ENCODE data around the gene ADSS2.
A peak's percentile ranks its signal among the peaks of the same experiment; 100 is the strongest.
"Not testable (repeated sequence)": the region's sequence is repeated elsewhere in the genome, so short reads cannot be mapped to it uniquely, and the experiment has no call there.

ADSS2 gene

DNA sequence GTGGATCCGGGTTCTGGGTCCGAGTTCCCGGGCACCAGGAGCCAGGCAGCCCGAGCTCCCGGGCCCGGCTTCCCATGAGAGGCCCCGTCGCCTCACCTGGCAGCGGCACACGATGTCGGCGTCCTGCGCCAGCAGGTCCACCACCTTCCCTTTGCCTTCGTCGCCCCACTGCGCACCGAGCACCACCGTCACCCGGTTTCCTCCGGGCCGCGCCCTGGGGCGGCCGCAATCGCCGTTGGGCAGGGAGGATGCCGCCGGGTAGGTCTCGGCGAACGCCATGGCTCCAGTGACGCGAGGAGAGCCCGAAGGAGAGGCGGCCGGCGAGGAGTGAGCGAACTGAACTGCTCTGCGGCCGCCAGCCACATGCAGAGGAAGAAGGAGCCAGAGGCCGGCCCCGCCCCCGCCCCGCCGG, at the start of gene ADSS2:
Gene ADSS2, minus strand, starts transcription at position 371 of the 412 bp plus-strand sequence. Its CDS starts 92 bp downstream, at position 279.
- TF ChIP-seq, protein P1, sequence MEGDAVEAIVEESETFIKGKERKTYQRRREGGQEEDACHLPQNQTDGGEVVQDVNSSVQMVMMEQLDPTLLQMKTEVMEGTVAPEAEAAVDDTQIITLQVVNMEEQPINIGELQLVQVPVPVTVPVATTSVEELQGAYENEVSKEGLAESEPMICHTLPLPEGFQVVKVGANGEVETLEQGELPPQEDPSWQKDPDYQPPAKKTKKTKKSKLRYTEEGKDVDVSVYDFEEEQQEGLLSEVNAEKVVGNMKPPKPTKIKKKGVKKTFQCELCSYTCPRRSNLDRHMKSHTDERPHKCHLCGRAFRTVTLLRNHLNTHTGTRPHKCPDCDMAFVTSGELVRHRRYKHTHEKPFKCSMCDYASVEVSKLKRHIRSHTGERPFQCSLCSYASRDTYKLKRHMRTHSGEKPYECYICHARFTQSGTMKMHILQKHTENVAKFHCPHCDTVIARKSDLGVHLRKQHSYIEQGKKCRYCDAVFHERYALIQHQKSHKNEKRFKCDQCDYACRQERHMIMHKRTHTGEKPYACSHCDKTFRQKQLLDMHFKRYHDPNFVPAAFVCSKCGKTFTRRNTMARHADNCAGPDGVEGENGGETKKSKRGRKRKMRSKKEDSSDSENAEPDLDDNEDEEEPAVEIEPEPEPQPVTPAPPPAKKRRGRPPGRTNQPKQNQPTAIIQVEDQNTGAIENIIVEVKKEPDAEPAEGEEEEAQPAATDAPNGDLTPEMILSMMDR (IDR thresholded peaks at IDR 0.05; ENCODE audit: low read depth, low read length), result no peak
- in situ Hi-C loops (cut with HindIII; ENCODE audit: low sequenced_read_pairs), result no loop called here
- no peak for DNase-seq (ENCODE audit: low read depth, low spot score)
- H3K4me3 ChIP-seq (ENCODE audit: low read depth, low read length), result peak within 1 kb of the TSS; percentile 96

DNA sequence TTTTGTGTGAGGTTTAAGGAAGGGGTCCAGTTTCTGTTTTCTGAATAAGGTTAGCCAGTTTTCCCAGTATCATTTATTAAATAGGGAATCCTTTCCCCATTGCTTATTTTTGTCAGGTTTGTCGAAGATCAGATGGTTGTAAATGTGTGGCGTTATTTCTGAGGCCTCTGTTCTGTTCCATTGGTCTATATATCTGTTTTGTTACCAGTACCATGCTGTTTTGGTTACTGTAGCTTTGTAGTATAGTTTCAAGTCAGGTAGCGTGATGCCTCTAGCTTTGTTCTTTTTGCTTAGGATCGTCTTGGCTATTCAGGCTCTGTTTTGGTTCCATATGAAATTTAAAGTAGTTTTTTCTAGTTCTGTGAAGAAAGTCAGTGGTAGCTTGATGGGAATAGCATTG, 48.8 kb upstream of the ADSS2 start:
- in situ Hi-C loops (cut with HindIII; ENCODE audit: low sequenced_read_pairs); DNase-seq (ENCODE audit: low read depth, low spot score): not testable (repeated sequence)

DNA sequence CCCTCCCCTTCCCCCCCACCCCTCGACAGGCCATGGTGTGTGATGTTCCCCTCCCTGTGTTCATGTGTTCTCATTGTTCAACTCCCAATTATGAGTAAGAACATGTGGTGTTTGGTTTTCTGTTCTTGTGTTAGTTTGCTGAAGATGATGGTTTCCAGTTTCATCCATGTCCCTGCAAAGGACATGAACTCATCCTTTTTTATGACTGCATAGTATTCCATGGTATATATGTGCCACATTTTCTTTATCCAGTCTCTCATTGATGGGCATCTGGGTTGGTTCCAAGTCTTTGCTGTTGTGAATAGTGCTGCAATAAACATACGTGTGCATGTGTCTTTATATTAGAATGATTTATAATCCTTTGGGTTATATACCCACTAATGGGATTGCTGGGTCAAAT, 47.8 kb upstream of the ADSS2 start:
- H3K4me3 ChIP-seq (ENCODE audit: low read depth, low read length); DNase-seq (ENCODE audit: low read depth, low spot score); in situ Hi-C loops (cut with HindIII; ENCODE audit: low sequenced_read_pairs): not testable (repeated sequence)

More for the DNA sequence above, 48.8 kb upstream of the ADSS2 start:
- H3K4me3 ChIP-seq (ENCODE audit: low read depth, low read length), result not testable (repeated sequence)

DNA sequence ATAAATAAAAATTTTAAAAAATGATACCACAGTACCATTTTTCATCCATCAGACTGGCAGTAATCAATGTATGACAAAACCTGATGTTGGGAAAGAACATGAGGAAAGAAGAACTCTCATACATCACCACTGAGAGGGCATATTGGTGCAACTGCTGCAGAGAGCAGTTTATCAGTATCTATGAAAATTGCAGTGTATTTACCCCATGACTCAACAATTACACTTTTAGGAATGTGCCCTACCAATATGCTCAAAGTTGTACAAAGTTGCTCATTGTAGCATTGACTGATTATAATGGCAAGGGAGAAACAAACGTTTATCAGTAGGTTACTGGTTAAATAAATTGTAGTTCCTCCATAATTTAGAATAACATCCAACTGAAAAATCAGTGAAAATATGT, 46.1 kb upstream of the ADSS2 start:
- in situ Hi-C loops (cut with HindIII; ENCODE audit: low sequenced_read_pairs), result no loop called here
- no peak overlapping the region for H3K4me3 ChIP-seq (ENCODE audit: low read depth, low read length)
- TF ChIP-seq, protein P1 (IDR thresholded peaks at IDR 0.05; ENCODE audit: low read depth, low read length), result no peak
- DNase-seq (ENCODE audit: low read depth, low spot score), result no peak

DNA sequence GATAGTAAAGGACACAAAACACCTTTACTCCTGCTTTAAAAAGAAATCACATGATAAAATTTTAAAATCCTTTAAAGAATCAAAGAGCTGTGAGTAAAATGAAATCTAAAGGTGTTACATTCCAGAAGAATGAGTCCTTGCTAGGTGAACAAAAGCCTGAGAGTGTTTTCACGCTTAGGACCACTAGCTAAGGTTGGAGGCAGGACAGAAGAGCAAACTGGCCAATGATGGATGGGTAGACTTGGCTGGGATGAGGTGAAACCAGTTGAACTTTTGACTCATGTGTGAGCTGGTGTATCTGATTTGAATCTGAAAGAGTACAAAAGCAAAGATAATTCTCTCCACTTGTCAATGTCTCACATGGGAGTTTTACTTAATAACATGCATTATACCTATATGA, 44.5 kb upstream of the ADSS2 start:
- DNase-seq (ENCODE audit: low read depth, low spot score), result no peak
- H3K4me3 ChIP-seq (ENCODE audit: low read depth, low read length), result no peak overlapping the region
- in situ Hi-C loops (cut with HindIII; ENCODE audit: low sequenced_read_pairs), result no loop called here
- TF ChIP-seq, protein P1 (IDR thresholded peaks at IDR 0.05; ENCODE audit: low read depth, low read length), result no peak

DNA sequence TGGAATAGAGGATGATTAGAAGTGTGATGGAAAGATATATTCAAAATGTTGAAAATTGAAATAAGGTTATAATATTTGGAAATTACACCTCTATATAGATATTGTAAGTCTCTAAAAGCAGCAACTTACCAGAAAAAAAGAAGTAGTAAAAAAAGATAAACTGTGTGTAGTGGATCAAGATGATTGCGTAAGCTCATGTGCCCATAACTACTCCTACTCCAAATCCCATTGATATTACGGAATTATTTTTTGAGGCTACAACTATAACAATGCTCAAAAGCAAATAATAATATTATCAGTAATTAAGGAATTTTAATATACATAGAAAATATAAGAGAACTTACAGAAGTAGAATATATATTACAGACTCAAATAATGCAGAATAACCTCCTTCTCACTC, 42.9 kb upstream of the ADSS2 start:
- in situ Hi-C loops (cut with HindIII; ENCODE audit: low sequenced_read_pairs), result no loop called here
- DNase-seq (ENCODE audit: low read depth, low spot score), result no peak
- TF ChIP-seq, protein P1 (IDR thresholded peaks at IDR 0.05; ENCODE audit: low read depth, low read length), result no peak
- H3K4me3 ChIP-seq (ENCODE audit: low read depth, low read length), result no peak overlapping the region

DNA sequence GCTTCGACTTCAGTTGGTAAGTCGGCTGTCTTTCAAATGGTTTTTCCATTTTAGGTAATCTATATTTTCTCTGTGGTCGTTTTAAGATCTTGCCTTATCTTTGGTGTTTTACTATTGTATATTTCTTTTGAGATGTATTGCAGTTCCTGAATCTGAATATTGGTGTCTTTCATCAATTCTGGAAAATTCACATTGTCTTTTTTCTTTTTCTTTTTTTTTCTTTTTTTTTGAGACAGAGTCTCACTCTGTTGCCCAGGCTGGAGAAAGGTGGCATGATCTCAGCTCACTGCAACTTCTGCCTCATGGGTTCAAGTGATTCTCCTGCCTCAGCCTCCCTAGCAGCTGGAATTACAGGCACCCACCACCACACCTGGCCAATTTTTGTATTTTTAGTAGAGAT, 33.3 kb upstream of the ADSS2 start:
- DNase-seq (ENCODE audit: low read depth, low spot score); in situ Hi-C loops (cut with HindIII; ENCODE audit: low sequenced_read_pairs); H3K4me3 ChIP-seq (ENCODE audit: low read depth, low read length): not testable (repeated sequence)

DNA sequence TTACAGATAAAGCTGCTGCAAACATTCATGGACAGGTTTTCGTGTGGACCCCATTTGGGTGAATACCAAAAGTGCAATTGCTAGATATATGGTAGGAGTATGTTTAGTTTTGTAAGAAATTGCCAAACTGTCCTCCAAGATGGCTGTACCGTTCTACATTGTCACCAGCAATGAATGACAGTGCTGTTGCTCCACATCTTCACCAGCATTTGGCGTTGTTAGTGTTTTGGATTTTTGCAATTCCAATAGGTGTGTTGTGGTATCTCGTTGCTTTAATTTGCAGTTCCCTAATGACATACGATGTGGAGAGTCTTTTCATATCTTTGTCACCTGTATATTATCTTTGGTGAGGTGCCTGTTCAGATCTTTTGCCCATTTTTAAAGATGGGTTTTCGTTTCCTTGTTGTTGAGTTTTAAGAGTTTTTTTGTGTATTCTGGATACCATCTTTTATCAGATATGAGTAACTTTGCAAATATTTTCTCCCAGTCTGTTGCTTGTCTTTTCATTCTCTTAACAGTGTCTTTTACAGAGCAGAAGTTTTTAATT, 21.4 kb upstream of the ADSS2 start:
- TF ChIP-seq, protein P1 (IDR thresholded peaks at IDR 0.05; ENCODE audit: low read depth, low read length), result no peak
- in situ Hi-C loops (cut with HindIII; ENCODE audit: low sequenced_read_pairs), result no loop called here
- DNase-seq (ENCODE audit: low read depth, low spot score), result no peak
- H3K4me3 ChIP-seq (ENCODE audit: low read depth, low read length), result no peak overlapping the region
